Measurements from ENCODE around the gene TSTD1. TPM values are rescaled to one million over a fixed set of nuclear protein-coding genes. Genes with fewer than 3 reads are reported as not detected.
"Not testable (repeated sequence)": the region's sequence is repeated elsewhere in the genome, so short reads cannot be mapped to it uniquely, and the experiment has no call there.

Gene TSTD1
- total RNA-seq, 1 donor from 2014 or later = 53.9 TPM

DNA sequence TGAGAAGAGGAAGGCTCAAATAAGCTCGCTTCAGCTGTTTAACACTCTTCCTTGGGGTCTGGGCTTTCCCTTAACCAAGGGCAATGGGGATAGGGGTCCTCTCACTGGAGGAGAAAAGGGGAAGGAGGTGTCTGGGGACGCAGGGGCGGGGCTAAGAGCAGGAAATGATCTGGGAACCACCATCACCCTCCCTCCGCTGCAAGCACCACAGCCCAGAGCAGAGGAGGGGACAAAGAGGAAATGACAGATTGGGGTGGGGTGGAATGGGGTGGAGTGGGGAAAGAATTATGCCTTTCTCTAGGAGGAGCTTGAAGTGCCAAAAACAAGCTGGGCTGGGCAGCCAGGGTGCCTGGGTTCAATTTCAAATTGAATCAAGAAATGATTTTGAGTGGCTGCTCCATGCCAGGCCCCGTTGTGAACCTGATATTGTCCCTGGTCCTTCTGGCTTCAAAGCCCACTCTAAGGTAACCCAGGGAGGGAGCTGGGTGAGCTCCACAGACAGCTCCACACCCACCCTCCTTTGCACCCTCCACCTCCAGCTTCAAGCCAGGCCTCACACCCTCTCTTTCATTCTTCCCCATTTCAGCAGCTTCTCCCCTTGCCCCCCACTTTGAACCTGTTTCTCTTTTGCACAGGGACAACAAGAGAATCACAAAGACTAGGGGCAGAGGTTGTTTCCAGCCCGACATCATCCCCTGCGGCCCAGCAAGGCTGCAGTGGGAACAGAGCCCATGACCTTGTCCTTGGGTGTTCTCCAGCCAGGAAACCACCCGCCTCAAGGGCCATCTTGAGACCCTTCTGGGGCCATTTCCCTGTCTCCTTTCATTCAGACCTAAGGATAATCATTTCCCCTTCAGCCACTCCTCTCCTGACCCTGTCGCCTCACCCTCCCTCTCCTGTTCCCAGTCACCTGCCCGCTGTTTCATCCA, 29.8 kb upstream of the TSTD1 start:
- peak; percentile 28 for DNase-seq

DNA sequence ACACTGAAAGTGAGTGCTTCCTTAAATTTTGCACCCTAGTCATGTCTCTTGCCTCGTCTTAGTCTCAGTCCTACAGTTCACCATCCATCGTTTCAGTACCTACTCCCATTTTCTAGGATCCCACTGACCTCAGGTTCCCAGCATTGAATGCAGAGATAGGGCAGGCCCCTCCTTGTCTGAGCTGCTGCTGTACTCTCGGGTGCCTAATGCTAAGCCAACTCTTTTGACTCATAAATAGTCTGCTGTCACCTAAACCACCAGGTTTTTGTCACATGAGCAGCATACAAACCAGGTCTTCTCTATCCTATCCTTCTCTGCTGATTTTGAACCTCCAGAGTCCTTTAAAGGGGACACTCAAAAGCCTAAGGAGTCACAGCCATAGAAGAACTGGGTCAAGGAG, 27.9 kb upstream of the TSTD1 start:
- DNase-seq = no peak

DNA sequence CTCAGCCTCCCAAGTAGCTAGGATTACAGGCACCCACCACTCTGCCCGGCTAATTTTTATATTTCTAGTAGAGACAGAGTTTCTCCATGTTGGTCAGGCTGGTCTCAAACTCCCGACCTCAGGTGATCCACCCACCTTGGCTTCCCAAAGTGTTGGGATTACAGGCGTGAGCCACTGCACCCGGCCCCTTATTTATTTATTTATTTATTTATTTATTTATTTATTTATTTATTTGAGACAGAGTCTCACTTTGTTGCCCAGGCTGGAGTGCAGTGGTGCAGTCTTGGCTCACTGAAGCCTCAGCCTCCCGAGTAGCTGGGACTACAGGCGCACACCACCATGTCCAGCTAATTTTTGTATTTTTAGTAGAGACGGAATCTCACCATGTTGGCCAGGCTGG, 26.9 kb upstream of the TSTD1 start:
- not testable (repeated sequence) for DNase-seq

DNA sequence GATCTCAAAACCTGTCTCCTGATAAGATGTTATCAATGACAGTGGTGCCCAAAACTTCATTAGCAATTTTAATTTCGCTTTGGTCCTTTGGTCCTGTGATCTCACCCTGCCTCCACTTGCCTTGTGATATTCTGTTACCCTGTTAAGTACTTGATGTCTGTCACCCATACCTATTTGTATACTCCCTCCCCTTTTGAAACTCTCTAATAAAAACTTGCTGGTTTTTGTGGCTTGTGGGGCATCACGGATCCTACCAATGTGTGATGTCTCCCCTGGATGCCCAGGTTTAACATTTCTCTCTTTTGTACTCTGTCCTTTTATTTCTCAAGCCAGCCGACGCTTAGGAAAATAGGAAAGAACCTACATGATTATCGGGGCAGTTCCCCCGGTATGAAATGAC, 25.2 kb upstream of the TSTD1 start:
- DNase-seq = not testable (repeated sequence)

DNA sequence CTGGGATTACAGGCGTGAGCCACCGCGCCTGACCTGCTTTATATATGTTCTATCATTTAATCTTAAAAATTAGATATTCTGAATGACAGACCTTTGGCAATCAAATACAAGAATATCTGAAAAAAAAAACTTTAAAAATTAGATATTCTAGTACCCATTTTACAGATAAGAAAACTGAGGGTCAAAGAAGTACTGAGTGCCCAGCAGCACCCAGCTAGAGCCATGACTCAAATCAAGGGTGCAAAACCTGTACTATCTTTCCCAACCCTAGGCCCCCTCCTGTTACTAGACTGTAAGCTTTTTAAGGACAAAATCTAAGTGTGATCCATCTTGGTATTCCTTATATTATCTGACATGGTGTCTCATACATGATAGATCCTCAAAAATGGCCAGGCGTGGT, 22.7 kb upstream of the TSTD1 start:
- no peak for DNase-seq

DNA sequence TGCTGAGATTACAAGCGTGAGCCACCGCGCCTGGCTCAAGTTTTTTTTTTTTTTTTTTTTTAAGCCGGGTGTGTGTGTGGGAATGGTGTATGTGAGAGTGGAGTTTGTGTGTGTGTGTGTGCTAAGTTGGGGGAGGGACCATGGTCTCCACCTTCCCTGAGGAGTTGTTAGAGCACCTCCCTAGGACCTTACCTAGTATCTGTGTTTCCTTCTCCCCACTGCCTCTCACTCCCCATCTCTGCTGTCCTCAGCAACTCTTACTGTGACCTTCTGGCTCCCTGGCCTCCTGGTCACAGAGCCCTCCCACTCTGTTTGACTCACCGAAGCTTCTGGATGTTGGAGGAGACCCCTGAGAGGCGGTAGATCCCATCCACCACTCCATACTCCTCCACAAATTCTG, 20.5 kb upstream of the TSTD1 start:
- no peak for DNase-seq

DNA sequence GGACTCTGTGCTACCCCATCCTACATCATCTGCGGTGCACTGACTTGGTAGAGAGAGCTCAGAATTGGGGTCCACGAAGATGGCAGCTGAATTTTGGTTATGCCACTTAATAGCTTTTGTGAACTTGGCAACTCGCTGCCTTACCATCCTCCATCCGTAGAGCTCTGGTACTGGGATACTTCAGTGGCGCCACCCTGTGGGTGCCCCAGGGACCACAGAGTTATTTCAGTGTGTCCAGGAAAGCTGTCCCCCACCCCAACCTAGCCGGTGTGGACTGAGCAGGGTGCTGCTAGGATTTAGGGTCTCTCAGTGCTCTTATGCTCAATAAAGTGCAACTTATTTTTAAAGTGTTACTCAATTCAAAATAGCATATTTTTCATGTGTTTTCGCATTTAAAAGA, 16.0 kb upstream of the TSTD1 start:
- no peak for DNase-seq

DNA sequence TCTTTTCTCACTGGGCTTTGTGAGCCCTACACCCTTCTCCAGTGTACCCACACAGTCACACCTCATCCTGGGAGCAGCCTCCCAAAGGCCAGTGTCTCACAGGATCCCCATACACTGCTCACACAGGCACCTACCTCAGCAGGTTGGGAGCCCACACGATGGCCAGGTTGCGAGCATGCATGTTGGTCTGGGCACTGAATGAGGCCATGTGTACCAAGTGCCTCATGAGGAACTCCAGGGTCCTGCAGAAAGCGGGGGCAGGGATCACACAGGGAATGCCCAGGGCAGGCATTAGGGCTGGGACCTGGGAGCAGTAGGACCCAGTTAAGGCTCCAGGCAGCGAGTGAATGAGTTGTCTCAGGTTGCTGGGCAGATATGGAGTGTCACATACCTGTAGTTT, 15.5 kb upstream of the TSTD1 start:
- no peak for DNase-seq

DNA sequence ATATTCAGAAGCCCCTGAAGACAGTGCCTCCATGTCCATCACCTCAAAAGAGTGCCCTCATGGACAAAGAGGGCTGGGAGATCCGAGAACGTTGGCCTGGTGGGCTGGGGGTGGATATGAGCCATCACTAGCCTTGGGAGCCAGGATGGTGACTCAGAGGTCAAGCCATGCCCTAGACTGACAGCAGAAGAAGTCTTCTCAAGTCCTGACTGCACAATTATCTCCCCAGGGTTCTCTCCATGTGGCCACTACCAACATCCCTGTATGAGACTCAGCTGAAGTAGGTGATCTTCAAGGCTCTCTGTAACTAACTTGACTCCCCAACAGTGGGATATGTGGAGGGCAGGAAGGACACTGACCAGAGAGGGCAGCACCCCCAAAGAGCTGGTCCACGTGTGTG, 14.1 kb upstream of the TSTD1 start:
- no peak for DNase-seq

DNA sequence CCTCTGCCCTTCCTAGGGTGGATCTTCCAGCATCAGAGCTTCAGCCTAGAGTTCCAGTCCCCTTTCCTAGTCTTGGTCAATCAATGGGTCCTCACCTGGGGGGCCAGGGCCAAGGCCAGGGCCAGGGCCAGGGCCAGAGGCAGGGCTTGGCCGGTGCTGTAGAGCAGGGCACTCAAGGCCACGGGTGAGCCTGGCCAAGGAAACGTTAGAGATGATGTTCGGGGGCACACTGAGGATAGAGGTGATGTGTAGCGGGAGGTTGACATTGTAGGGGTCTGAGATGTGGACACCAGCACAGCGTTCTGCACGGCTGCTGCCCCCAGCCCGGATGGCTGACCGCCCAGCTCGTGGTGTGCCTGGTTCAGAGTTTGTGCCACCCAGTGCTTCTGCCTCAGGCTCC, 12.5 kb upstream of the TSTD1 start:
- no peak for DNase-seq

DNA sequence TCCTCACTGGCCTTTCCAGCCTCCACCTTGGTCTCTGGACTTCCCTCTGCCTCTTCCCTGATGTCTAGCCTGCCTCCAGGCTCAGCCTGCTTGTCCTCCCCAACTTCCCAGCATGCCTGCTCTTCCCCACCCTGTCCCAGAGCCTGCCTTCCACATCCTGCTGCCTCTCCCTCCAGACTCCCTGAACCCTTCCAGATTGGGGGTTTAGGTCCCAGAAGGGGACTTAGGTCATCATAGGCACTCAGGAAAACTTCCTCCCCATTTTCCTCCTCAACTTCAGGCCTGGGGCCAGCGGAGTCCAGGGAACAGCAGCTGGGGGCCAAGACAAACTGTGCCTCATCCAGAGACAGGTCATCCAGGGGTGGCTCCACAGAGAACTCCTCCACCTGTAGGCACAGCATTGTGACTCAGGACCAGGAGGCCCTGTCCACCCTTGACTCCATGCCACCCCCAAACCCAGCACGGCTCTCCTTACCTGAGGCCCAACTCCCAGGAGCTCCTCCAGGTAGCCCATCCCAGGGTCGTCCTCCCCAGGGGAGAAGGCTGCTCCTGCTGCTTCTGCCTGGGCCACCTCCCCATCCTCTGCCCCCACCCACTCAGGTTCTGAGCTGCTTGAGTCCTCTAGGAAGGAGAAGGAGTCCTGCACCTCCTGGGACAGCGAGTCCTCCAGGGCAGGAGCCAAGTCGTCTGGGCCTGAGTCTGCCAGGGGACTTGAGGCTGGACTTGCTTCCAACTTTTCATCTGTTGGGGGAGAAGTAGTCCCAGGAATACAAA, 10.4 kb upstream of the TSTD1 start:
- no peak for DNase-seq

DNA sequence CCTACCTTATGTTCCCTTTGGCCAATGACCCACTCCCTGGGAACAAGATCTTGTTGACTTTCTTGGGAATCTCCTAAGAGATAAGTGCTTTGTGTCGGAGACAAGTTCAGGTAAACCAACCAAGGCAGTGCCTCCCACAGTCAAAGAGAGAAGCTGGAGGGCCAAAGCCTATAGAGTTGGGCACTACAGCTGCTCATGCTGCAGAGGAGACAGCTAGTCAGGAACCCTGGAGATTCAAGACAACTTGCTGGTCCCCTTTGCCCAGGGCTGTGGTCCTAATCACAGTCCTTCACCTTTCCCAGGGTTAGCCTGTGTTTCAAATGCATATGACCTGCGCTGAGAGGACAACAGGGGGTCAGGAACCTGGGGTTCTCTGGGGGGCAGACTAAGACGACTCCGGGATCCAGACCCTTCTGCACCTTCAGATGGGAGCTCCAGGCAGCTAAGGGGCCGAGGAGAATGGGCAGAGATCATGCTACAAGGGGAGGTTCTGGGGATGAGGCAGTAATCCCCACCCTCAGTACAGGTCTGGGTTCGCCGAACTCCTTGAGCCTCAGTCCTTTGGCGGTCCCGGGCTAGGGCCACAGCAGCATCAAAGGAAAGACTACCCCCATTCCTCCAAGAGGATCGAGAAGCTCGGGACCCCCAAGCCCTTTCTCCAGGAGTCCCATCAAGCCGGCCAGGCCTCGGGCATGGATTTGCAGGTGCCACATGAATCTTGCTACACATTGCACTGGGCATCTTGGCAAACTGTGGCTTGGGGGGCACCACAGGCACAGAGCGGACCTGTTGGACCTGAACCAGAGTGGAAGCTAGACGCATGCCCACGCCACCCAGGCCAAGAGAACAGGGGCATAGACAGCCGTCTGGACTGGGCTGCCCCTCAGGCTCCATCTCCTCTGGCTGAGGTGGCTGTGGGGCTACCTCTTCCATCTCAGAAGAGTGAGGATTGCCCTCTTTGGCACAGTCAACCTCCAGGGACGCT, 9.0 kb upstream of the TSTD1 start:
- DNase-seq = no peak

DNA sequence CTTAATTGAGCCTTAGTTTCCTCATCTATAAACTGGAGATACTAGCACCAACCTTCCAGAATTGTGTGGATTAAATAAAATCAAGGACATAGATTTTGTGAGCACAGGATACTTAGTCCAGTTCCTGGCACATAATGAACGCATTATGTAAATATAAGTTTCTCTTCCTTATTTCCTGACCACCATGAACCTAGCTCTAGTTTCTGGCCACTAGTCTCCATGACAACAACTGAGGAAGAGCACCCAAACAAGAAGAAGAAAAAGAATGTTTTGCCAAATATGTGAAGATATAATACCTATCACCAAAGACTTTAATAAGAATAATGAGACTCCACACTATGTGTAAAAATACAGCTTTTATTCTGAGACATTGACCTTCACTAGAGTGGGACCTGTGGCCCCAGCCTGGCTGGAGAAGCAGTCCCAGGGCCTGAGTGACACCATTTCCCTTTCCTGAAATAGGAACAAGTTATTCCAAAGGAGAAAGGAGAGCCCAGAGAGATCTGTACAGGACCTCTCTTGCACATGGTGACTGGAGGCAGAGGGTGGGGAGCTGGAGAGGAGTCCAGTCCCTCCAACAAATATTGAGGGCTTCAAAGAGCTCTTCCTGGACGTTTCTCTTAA, 8.0 kb upstream of the TSTD1 start:
- no peak for DNase-seq

DNA sequence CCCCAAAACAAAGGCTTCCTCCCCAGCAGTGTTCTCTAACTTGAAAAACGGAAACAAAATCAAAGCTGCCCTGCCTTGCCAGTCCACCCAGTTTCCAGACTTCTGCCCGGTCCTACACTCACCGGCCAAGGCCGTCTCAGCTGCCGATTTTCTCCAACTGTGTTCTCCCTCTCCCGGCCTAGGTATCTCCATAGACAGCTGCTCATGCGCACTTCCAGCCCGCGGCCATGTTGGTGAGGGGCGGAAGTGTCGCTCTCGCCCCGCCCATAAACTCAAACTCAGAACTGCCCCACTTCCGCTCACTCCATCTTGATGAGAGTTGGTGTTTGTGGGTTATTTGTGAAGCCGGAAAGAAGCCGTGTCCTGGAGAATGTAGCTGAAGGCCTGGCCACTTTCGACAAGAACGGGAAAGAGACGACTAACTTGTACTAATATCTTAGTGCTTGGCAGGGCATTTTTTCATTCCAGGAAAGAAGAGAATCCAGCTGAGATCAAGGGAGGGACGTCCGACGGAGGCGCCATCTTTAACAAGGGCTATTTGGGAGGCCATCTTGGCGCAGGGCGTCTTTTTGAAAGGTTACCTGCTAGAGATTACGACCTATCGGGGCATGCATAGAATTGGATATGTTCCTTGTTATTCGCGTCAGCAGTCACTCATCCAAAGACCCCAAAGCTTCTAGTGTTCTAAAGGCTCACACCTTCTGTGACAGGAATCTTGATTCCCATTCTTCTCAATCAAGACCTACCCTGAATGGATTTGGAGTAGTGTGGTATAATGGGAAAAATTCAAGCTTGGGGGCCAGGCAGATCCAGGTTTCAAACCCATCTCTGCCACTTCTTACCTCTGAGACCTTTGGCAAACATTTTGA, 7.2 kb upstream of the TSTD1 start, which contains the start of gene USF1:
TSS of gene USF1 (minus strand) at position 242 of the 869 bp plus-strand sequence. CDS start 2,702 bp downstream, outside the sequence.
- DNase-seq = peak; percentile 99

DNA sequence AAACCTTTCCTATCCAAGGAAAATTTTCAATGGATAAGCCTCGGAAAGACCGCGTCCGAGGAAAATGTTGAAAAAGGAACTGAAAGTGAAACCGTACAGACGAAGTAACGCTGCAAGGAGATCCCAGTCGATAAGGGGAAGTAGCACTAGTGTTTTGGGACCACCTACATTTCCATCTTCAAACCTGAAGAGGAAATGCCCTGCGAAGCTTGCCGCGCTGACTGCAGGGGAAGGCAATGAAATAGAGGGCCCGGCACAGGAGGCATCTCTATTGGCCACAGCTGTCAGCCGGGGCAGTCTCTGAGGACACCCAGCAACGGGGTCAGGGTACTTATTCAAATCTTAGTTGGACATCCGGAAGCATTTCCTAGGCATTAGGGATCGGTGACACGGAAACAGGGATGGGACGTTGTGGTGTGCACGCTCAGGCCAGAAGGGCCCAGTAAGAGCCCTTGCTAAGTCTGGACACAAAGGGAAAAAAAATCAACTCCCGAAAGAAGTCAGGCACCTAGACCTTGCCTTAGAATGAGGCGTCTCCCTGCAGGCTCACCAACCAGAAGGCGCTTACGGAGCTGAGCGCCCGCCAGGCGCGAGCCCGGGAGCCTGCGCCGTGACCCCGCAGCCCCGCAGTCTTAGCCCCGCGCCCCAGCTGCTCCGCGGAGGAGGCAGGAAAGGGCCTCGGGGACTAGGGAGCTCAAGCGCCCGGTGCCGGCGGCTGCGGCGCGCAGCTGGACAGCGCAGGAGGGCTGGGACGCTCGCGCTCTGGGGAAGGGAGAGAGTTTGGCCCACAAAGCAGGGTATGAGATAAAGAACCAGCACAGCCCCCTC, 6.4 kb upstream of the TSTD1 start:
- peak; percentile 81 for DNase-seq

DNA sequence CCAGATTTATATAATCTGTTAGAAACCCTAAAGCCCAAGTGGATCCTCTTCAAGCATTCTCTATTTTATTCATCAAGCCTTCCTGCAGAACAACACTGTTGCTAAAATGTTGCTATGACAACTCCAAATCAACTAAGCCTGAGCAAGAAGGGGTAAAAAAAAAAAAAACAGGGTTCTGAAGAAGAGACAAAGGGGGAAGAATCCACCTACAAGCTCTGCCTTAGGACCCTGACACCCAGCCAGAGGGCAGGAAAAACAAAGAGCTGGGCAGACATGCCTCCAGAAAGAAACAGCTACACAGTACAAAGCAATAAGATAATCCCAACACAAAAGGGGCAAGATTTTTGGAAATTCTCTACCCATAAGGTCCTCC, 5.8 kb upstream of the TSTD1 start:
- DNase-seq = no peak

DNA sequence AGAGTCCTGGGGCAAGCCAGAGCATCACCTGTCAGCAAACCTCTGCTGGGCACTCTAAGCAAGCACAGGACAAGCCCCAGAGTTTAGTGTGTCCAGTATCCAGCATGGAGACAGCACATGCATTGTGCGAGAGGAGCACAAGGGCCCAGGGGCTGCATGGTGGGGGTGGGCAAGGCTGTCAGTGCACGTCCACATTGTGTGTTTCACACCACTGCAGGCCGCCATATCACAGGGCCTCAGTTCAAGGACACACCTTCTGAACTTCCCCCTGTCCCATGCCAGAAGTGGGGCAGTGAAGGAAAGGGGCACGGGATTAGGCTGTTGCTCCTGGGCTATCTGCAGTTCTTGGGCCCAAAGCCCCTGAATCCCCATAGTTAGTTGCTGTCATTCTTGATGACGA, 782 bp upstream of the TSTD1 start:
- no peak for DNase-seq

DNA sequence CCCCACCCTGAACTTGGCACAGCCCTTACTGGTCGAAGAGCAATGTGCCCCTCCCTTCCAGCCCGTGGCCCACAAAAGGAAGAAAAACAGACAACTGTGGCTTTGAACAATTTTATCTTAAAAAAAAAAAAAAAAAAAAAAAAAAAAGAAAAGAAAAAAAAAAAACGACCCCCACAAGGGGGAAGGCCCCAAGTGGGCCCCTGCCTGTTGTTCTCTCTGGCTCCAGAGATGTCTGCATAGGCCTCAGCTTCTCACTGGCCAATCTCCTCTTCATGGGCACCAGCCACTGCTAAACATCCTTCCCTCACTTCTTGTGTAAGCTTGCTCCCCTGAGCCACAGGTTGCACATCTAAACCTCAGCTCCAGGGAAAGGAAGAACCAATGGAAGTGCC, 386 bp upstream of the TSTD1 start:
- no peak for DNase-seq

DNA sequence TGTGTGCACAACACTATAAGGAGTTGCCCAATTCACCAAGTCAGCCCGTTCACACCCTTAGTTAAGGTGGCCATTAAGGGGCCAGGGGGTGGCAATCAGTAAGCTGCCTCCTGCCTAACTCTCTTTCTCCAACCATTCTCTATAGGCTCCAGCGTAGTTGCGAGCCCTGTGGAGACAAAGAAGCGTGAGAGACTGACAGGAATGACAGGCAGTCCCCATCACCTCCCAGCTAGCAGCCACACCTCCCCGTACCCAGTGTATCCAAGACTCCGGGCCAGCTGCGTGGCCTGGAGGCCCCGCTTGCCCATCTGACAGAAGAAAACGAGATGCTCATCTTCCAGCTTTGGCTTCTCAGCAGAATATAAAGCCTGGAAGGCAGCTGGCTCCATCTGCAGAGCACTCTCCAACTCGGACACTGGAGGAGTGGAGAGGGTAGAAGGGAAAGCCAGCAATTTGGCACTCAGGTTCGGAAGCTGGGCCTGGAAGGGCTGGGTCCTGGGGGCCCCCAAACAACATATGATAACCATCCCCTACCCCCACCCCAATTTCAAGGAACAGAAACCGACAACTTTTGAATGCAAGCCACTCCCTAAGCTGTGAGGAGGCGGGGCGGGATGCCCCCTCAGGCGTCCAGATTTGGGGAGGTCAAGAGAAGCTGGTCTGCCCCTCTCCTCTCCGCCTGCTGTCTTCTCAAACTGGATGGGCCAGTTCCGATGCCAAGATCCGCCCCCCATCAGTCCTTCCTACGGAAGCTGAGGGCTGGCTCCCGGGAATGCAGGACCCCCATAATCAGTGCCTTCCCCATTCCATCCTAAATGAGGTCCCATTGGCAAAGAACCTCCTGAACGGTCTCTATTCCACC, 872 bp downstream of the TSTD1 start:
- peak; percentile 35 for DNase-seq

Data from tongue (tissue), 2 donors.